TTC549 (cell line): ENCODE results near the gene DEPDC5.

Experiments
- FAIRE-seq: peaks from 2 replicates; lab custom pipeline; 2012; peaks lifted over from hg19 to GRCh38; lab: Jason Lieb, UNC

Gene DEPDC5

DNA sequence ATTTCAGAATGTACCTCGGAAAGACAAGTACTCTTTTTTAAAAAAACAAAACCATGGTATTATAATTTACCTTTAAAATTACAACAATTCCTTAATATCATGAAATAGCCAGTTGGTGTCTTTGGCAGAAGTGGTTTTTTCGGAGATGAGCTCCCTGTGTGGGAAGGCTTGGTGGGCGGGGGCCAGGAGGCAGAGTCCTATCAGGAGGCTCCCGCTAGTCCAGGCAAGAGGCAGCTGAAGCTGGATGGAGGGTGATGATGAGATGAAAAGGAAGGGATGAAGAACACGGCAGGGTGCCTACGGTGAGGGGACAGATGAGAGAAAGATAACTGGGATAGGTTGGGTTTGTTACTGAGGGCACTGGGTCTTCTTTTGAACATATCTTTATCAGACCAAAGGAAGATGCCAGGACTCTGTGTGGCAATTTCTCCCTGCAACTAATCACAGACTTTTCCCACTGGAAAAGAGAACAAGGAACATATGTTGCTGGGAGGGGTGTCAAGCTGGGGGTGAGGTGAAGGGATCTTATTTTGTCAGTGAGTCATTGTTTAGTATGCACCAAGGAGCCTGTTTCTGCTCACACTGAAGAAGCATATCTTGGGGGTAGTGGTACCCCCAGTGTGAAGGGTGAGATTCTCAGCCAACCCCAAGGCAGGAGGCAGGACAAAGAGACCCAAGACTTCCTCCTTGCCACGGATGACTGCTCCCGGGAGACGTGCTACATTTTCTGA lies 99.0 kb downstream of the DEPDC5 start:
- FAIRE-seq, result no peak

DNA sequence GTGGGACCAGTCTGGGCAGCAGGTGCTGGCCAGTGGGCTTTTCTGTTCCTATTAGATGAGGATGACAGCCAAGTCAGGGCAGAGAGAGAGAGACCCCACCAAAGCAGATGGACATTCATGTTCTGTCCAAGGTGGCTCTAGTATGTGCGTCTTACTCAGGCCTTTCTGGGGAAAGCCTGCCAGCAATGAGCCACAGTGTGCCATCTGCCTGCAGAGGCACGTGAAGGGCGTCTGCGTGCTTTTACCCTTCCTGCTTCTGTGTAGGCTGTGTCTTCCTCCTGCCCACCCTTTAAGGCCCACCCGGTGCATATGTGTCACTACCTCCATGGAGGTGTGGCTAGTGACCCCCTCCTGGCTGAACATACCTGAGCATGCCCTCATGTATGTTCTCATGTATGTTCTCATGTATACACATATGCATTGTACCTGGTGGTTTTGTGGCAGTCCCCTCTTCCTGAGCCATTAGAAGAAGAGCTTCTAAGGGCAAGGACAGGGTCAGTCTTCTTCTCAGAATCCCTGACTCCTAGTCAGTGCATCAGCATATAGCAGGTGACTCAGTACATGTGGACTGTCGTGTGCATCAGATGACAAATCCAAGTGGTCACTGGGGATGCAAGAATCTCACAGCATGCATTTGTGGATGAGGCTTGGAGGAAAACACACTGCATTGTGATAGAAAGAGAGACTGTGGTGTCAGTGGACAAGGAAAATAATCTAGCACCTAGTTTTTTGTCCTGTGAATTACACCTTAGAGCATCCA lies 100.1 kb downstream of the DEPDC5 start:
- FAIRE-seq, result no peak

DNA sequence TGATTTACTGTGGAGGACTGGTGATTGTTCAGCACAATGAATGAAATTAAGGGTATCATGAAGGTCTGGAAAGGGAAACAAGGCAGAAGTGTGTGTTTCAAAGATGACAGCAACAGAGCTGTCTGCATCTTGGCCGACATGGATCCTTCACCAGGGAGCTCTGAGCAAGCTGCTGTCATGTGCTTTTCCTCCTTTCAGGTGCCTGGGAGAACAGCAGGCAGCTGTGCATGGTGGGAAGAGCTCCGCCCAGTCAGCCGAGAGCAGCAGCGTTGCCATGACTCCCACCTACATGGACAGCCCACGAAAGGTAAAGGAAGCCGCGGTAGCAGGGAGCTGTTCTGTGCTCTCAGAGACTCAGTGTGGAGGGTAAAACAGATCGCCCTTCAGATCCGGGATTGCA lies 103.4 kb downstream of the DEPDC5 start:
- FAIRE-seq, result no peak

DNA sequence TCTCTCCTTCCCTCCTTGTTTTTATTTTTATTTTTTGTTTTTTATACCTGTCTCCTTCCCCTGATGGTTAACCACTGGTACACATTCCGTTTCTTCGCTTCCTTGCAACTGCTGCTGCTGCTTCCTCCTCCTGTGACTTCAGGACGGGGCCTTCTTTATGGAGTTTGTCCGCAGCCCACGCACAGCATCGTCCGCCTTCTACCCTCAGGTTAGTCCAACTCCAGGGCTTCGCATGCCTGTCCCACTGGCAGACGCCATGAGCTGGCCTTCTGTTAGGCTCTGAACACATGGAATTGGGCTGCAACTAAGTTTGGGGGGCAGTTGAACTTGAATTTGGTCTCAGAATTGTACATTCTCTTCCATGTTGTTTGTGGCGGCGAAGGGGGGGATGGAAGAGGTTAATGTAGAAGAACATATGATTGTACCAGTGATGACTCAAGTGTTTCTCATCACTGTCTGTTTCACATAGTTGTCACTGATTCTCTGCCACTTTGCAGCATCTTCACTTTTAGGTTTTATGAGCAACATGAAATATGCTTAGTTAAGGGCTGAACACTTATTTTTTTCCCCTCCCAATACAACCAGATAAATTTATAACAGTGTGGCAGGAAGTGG lies 107.5 kb downstream of the DEPDC5 start:
- no peak for FAIRE-seq

DNA sequence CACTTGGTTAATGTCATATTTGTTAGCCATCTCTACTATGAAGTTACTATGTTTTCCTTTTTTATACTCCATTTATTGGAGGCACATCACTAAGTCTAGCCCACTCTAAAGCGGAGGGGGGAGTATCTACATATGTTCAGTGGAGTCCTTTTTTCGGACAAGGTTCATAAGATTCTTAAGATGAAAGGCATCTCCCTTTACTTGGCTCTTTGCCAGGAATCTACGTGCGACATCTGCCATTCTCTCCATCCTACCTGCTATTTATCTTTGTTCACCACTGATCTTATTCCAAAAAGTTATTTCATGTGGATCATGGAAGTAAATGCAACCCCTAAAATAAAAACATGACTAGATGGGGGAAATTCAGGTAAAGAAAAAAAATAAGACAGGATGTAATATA lies 113.1 kb downstream of the DEPDC5 start:
- no peak for FAIRE-seq

DNA sequence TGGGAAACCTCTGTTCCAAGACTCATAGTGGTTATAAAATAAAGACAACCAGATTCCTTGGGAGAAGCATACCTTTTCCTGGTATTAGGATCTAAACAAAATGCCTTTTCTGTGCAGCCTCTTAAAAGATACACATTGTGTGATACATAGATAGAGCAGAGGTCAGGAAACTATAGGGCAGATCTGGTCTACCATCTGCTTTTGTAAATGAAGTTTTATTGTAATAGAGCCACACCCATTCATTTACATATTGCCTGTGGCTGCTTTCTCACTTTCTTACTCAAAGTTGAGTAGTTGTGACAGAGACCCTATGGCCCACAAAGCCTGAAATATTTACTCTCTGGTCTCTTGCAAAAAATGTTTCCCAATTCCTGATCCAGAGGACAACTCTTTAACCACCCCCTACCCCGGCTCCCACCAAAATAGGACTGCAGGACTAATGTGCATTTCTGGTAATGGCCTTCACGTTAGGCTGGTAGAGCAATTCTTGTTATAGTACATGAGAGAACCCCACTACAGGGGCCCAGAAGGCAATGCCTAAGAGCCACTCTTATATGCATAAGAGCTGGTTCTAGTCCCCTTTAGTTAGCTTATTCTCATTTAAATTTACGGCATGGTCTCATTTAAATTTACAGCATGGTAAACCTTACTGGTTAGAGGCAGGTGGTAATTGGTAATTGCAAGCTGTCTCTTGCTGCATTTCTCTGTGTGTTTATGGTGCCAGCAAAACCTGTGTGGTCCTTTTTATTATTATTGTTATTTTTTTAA lies 113.8 kb downstream of the DEPDC5 start:
- no peak for FAIRE-seq

DNA sequence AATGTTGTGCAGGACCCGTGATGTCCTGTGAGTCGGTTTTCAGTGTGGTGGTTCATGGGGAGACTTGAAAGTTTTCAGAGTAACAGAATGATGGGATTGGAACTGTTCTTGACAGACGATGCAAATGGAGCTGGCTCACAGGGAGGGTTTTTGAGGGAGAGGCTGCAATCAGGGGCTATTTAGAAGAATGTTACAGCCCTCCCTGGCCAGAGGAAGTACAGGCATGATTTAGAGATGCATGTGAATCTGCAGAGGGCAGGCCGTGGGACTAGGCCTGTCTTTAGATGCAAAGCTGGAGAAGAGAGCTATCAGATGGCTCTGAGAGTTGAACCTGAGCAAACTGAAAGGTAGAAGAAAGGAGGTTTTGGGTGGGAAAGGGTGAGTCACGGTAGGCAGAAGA lies 115.9 kb downstream of the DEPDC5 start:
- FAIRE-seq, result no peak

DNA sequence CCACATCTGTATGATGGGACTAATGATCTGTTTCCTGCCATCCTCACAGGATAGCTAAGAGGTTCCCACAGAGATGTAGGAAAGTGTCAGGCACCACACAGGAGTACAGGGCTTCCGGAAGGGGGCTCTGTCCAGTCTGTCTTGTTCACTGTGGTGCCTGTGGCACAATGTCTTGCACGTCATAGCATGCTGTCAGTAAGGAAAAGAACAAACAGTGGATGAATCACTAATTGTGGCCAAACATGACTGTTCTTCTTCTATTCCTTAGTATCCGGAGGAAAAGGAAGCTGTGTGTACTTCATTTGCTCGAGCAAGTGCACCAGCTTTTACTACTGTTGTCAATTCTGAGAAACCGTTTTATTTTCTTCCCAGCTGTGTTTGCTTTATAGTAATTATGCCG lies 117.1 kb downstream of the DEPDC5 start:
- FAIRE-seq, result no peak

DNA sequence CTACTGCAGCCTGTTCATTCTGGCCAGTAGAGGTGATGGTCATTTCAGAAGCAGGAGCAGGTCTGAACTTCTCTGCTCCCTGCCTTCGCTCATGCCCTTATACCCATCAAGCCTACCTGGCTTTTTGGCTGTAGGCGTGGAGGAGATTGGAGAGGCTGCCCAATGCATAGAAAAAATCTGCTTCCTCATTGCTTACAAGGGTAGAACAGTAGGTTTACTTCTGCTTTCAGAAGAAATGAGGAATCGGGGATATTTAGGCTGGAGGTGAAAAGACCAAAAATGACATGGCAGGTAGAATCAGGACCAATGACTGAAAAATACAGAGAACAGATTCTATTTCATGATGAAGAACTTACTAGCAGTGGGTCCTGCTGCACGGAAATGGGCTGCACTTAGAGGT lies 117.7 kb downstream of the DEPDC5 start:
- FAIRE-seq, result no peak

DNA sequence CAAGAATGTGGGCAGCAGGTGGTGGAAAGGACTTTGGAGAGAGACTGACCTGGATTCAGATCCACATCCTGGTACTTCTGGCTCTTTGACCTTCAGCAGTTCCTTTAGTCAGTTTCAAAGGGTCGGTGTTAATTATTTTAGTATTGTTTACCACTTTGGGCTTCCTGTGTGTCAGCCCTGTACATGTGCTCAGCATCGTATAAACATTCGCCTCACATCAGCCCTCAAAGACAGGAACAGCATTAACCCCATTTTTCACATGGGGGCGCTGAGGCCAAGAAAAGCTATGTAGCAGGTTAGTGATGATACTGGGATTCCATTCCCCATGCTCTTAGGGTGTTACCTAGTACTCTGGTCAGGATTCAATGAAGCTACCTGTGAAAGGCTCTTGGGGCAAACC lies 118.4 kb downstream of the DEPDC5 start:
- FAIRE-seq, result no peak

DNA sequence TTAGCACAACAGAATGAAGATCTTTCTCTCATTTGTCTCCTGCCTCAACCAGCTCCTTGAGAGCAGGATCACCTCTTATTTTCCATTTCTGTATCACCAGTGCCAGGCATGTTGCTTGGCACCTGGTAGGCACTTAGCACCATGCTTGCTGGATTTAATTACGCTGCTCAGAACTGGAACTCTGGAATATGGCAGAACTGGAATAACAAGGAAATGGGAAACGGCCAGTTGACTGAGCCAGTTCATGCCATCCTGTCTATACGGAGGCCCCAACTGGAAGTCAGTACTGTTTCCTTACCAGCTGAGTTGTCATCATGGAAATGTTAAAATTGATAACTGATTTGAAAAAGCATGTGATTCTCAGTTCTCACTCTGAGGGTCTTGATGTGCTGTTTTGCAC lies 121.0 kb downstream of the DEPDC5 start:
- no peak for FAIRE-seq

DNA sequence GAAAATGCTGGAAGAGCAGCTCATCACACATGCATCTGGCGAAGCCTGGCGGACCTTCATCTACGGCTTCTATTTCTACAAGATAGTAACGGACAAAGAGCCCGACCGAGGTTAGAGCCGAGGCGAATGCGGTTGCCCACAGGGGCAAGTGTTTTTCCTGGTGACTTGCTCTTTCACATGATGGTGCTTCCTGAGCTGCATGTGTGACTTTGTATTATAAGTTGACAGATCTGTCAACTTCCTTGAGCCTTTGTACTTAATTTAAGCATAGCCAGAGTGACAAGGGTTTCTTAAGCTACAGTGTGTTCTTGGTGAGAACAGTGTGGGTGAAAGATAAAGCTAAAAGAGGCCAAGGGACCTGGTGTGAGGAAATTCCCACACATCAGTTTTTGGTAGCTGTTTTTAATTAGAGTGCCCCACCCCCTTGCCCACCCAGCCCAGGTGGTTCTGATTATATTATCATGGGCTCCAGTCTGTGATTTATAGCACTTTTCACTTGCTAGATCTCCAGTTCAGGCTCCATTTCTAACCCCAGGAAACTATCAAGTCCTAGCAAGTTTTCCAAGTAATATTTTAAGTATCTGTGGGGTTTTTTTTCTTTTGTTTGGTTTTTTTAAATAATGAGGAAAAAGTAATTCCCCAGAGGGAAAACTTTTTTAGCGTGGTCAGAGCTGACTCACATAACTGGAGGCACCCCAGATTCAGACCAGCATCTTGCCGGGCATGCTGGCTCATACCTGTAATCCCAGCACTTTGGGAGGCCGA lies 122.5 kb downstream of the DEPDC5 start:
- no peak for FAIRE-seq

DNA sequence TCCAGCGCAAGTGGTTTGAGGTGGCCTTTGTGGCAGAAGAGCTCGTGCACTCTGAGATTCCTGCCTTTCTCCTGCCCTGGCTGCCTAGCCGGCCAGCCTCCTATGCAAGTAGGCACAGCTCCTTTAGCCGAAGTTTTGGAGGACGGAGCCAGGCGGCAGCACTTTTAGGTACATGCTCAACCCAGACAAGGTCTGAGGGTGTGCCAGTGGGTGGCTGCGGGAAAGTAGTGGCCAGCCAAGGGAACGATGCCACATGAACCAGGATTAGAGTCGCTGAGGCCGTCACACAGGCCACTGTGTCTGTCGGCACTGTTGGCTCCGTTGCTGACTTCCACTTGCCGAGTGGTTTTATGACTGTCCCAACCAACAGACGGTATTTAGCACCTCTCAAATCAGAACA lies 125.8 kb downstream of the DEPDC5 start:
- no peak for FAIRE-seq

DNA sequence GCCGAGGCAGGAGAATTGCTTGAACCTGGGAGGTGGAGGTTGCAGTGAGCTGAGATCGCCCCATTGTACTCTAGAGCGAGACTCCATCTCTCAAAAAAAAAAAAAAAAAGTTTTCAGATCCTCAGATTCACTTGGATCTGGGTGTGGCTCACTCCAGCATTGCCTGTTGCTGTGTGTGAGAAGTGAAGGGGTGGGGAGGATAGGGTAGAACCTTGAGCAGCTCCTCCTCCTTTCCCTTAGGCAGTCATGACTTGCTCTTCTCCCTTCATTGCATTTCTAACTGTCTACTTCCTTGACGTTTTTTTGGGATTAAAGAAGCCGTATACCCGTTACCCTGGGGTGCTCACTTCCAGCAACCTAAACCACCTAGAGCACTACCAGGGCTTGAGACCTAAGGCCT lies 127.4 kb downstream of the DEPDC5 start:
- no peak for FAIRE-seq

DNA sequence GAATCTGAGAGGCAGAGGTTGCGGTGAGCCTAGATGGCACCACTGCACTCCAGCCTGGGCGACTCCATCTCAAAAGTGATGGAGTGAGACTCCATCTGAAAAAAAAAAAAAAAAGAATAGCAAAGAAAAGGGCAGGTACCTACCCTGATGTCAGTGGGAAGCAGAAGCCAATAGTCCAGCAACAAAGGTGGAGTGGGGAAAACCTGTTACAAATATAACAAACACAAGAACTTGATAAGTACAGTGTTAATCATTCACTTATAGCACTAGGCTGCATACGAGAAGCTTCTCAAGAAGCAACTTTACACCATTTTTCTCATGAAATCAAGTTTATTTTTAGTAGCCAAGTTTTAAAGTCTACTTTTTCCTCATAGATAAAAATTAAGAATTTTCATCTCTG lies 128.0 kb downstream of the DEPDC5 start:
- FAIRE-seq, result no peak

DNA sequence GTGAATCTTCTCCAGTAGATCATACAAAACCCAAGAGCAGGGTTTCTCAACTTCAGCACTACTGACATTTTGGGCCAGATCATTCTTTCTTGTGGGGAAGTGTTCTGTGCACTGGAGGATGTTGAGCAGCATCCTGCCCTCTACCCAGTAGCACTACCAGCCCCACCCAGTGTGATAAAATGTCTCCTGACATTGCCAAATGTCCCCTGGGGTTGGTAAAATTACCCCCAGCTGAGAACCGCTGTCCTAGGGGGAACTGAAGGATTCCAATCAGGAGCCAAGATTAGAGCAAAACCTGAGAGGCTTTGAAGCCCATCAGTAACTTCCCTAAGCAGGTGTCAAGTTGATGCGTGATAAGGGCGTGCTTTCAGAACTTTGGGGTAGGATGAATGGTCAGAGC lies 129.2 kb downstream of the DEPDC5 start:
- no peak for FAIRE-seq

DNA sequence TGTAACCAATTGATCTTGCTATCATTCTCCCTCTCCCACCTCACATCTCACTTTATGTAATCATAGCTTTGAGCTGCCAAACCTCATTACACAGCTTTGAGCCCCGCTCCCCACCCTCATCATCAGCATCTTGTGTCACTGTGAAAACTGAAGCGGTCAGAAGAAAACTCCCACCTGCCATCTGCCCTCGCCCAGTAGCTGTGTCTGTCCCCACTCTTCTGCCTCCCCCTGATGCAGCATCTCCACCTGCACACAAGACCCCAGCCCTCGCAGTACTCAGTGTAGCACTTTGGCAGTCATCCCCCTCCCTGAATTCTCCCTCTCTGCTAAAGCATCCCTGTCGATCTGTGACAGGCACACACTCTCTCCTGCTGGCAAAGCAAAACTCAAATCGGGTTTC lies 130.2 kb downstream of the DEPDC5 start:
- no peak for FAIRE-seq

DNA sequence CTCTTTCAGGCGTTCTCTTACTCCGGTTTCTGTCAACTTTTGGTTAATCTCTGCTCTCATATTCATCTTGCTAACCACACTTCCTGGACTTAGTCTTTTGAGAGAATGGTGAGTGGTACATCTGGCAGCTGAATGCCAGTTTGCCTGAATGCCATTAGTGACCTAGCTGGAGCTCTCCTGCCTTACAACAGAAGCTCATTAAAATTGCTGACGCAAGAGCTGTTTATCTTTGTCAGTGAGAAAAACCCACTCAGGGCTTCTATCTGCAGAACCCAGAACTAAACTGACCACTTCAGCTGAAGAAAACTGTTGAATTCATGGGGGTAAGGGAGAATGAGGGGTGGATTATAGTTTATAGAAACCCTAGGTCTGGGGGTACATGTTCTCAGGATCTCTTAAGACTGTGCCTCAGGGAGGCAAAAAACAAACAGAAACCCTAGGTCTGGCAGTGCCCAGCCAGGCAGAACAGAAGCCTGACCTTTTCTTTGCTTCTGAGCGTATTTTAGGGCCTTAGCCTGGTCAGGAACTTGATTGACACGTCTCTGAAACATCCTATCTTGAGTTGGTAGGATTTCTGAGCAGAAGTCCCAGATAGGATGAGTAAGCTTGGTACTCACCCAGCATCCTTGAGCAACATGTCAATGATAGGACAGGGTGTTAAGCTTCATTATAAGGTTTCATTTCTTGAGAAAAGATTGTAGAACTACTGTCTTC lies 137.7 kb downstream of the DEPDC5 start:
- FAIRE-seq, result no peak

DNA sequence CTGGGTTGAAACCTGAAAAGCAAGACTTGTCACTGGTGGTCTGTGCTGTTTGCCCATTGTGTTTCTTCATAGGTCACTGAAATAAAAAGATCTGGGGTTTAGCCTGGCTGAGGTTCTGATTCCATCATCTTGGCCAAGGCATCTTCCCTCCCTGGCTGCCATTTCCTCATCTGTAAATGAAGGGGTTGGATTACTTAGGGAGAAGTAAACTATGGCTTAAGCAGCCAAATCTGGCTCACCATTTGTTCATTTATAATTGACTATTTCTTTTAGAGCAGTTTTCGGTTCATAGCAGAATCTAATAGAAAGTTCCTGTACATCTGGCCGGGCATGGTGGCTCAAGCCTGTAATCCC lies 138.2 kb downstream of the DEPDC5 start:
- no peak for FAIRE-seq

DNA sequence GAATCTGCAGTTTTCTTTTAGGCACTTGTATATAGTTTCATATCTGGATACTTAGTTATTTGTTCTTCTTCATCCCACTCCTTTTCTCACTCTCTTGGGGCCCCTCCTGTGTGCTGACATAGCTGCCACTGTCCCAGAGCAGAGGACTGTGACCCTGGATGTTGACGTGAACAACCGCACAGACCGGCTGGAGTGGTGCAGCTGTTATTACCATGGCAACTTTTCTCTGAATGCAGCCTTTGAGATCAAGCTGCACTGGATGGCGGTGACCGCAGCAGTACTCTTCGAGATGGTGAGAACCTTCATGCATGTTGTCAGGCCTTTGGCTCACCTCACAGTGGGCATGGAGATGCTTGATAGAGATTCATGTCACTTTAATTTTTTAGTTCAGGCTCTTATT lies 139.6 kb downstream of the DEPDC5 start:
- no peak for FAIRE-seq

DNA sequence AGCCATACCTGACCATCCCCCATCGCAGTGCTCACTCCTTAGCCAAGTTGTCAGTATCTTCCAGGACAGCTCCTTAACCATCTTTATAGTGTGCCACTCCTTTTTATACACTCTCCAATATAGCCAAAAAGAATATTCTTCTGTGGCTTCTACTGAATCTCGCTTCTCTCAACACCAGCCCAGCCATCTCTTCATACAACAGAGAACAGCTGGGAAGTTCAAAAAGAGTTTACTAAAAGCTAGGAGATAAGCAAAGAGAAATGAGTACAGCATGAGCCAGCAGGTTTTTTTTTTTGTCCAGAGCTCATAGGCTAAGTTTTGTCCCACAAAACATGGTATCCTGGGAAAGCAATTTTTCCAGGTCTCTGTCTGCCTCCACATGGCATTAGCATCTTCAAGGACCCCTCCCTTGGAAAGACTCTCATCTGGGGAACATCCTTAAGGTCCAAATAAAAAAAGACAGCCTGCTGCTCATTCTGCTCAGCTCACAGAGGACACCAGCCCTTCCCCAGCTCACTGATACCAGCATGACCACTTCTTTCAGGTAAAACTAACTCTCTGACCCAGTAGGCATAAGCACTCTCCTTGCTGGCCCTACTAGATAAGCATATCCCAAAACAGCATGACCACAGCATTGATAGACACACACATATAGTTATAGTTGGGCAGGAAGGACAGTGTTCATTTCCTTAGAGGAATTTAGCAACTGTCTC lies 141.7 kb downstream of the DEPDC5 start:
- no peak for FAIRE-seq
